K562 (cell line): Measurements from ENCODE around the gene CDC42EP5. TPM values are rescaled to one million over a fixed set of nuclear protein-coding genes. Genes with fewer than 3 reads are reported as not detected.
"Not testable (repeated sequence)": the region's sequence is repeated elsewhere in the genome, so short reads cannot be mapped to it uniquely, and the experiment has no call there.

Experiments used
- ATAC-seq: fragments of 200-7000 bp; cut with Tn5 transposase; 3 replicates; pipeline ENCODE4 v1.9.1; 2020; ENCODE audit warnings: moderate library complexity
- BruUV-seq: library from RNA; stranded (reverse); fragments of 400-500 nt; replicated peaks from 2 replicates; lab custom pipeline; 2021; lab: Mats Ljungman, UMichigan
- CTCF ChIA-PET: fragments of 300-600 bp; formaldehyde crosslinking; extraction: SDS; loops from one replicate; lab custom pipeline; 2021; ENCODE audit warnings: low intra/inter-chr PET ratio; lab: Yijun Ruan, JAX
- POLR2A ChIA-PET: fragments of 300-600, 350-650 bp; sonication (Branson Sonifier 250); formaldehyde crosslinking; extraction: SDS; loops from one replicate; lab custom pipeline; 2021; ENCODE audit warnings: antibody characterized with exemption, inconsistent platforms; lab: Yijun Ruan, JAX
- DNase-seq, 4 experiments: peaks; one replicate each; pipeline versions ENCODE4 v3.0.0 to v3.0.0-alpha.2; 2011 to 2018; ENCODE audit warnings: low spot score in 3 of 4, mixed read lengths in 3 of 4; ENCODE audit errors: extremely low read depth in 1 of 4
- FAIRE-seq: peaks from 2 replicates; lab custom pipeline; 2011; peaks lifted over from hg19 to GRCh38; lab: Jason Lieb, UNC
- H2AFZ ChIP-seq: 2 replicates; pipeline ENCODE4 v1.6.0; 2011; ENCODE audit warnings: low read depth, low read length, control low read depth, inconsistent platforms
- H3K27ac ChIP-seq: fragments of 200-600 bp; 3 replicates; pipeline ENCODE4 v1.8.0; 2011; ENCODE audit warnings: low read depth, mild to moderate bottlenecking, control low read depth, inconsistent platforms, low read length, moderate library complexity, mixed read lengths; ENCODE audit errors: extremely low read depth
- H3K27me3 ChIP-seq, 2 experiments: fragments of 300-600 bp in 1 of 2; 2 replicates in 1 of 2; 3 replicates in 1 of 2; pipeline versions ENCODE4 v1.6.0 to v1.8.0; 2011; ENCODE audit warnings: inconsistent platforms in 2 of 2, low read length in 2 of 2, mild to moderate bottlenecking in 1 of 2, mixed read lengths in 1 of 2, moderate library complexity in 1 of 2; ENCODE audit not compliant: control insufficient read depth in 2 of 2, insufficient read depth in 2 of 2
- H3K36me3 ChIP-seq: fragments of 300-600 bp; 3 replicates; pipeline ENCODE4 v1.8.0; 2011; ENCODE audit warnings: mild to moderate bottlenecking, low read length, inconsistent platforms; ENCODE audit not compliant: control insufficient read depth, insufficient read depth
- H3K4me1 ChIP-seq, 2 experiments: fragments of 200-600 bp in 1 of 2; replicated peaks in 1 of 2; 2 replicates in 1 of 2; 3 replicates in 1 of 2; pipeline versions ENCODE4 v1.5.1 to v1.8.0; 2011; ENCODE audit warnings: inconsistent platforms in 2 of 2, low read length in 2 of 2, mild to moderate bottlenecking in 1 of 2, mixed read lengths in 1 of 2, moderate library complexity in 1 of 2; ENCODE audit not compliant: control insufficient read depth in 2 of 2, insufficient read depth in 2 of 2
- H3K4me2 ChIP-seq: 2 replicates; pipeline ENCODE4 v1.6.1; 2011; ENCODE audit warnings: low read length, control low read depth, inconsistent platforms, mixed read lengths; ENCODE audit not compliant: insufficient read depth
- H3K4me3 ChIP-seq: fragments of 200-600 bp; sonication (generic), shearing (Covaris generic); 2 replicates; pipeline ENCODE4 v1.5.1; 2016; ENCODE audit warnings: control low read depth, inconsistent platforms
- H3K79me2 ChIP-seq: fragments of 200-600 bp; 3 replicates; pipeline ENCODE4 v1.8.0; 2011; ENCODE audit warnings: low read length, inconsistent platforms; ENCODE audit not compliant: control insufficient read depth, insufficient read depth
- H3K9ac ChIP-seq, 2 experiments: 2 replicates each; pipeline versions ENCODE4 v1.6.0 to v1.6.1; 2011; ENCODE audit warnings: low read depth in 2 of 2, low read length in 2 of 2, control low read depth in 1 of 2, inconsistent platforms in 1 of 2, mild to moderate bottlenecking in 1 of 2, mixed read lengths in 1 of 2; ENCODE audit not compliant: insufficient read depth in 1 of 2
- H3K9me1 ChIP-seq: one replicate; pipeline ENCODE4 v1.6.0; 2011; ENCODE audit warnings: inconsistent platforms, mild to moderate bottlenecking, low read length, moderate library complexity; ENCODE audit not compliant: control insufficient read depth, insufficient read depth
- H3K9me3 ChIP-seq: replicated peaks from 2 replicates; pipeline ENCODE4 v1.5.1; 2011; ENCODE audit warnings: low read depth, low read length, inconsistent platforms; ENCODE audit not compliant: control insufficient read depth, insufficient read depth
- H4K20me1 ChIP-seq: replicated peaks from 2 replicates; pipeline ENCODE4 v1.6.1; 2011; ENCODE audit warnings: low read length, inconsistent platforms, mixed read lengths; ENCODE audit not compliant: control insufficient read depth, insufficient read depth
- BCL6 ChIP-seq: fragments of 250-450 bp; sonication (Bioruptor Pico); IDR thresholded peaks from 2 replicates; pipeline ENCODE4 v1.4.0; 2020
- CHCHD3 ChIP-seq: fragments of 250-450 bp; sonication (Bioruptor Pico); IDR thresholded peaks from 2 replicates; pipeline ENCODE4 v2.1.2; 2022; ENCODE audit warnings: mild to moderate bottlenecking
- MYBL2 ChIP-seq, 2 experiments: fragments of 450-650 bp in 1 of 2; sonication (generic) in 1 of 2; formaldehyde crosslinking in 1 of 2; IDR thresholded peaks; 2 replicates each; pipeline versions ENCODE4 v1.6.1 to v1.8.1; 2017 to 2022; ENCODE audit warnings: borderline replicate concordance in 1 of 2, inconsistent platforms in 1 of 2, low read depth in 1 of 2, mild to moderate bottlenecking in 1 of 2, missing genetic modification reagents in 1 of 2, moderate library complexity in 1 of 2
- RBM17 ChIP-seq: fragments of 200-400 bp; formaldehyde crosslinking; IDR thresholded peaks from 2 replicates; pipeline ENCODE4 v1.6.1; 2017; ENCODE audit warnings: low read depth, mild to moderate bottlenecking, low read length, borderline replicate concordance
- RFX5 ChIP-seq: IDR thresholded peaks from 2 replicates; pipeline ENCODE4 v1.6.1; 2011; ENCODE audit warnings: low read depth, mild to moderate bottlenecking, improper control_type of control experiment, low read length
- RFX7 ChIP-seq: fragments of 250-450 bp; sonication (Bioruptor Pico); IDR thresholded peaks from 2 replicates; pipeline ENCODE4 v1.5.1; 2021; ENCODE audit warnings: mild to moderate bottlenecking
- SIN3B ChIP-seq: fragments of 450-650 bp; IDR thresholded peaks from 2 replicates; pipeline ENCODE4 v1.6.1; 2017; ENCODE audit warnings: low read depth, mild to moderate bottlenecking, moderate library complexity
- ZNF316 ChIP-seq: fragments of 450-650 bp; IDR thresholded peaks from 2 replicates; pipeline ENCODE4 v1.6.1; 2016
- WGBS: fragments of 100-300 bp; shearing (Covaris generic); methylation state at CpG from one replicate; pipeline ENCODE4 v1.1.6; 2016; ENCODE audit warnings: low coverage, mixed read lengths; ENCODE audit not compliant: insufficient coverage; ENCODE audit errors: missing lambda C conversion rate; 5-methylcytosine and 5-hydroxymethylcytosine counted together
- in situ Hi-C: fragments of 300-500 bp; cut with MboI; formaldehyde crosslinking; loops from 4 replicates; pipeline ENCODE4 v1.15.0; 2018; ENCODE audit warnings: inconsistent platforms, mixed read lengths
- intact Hi-C: fragments of 100-400 bp; cut with micrococcal nuclease; formaldehyde crosslinking; loops from 2 replicates; pipeline ENCODE4 v1.14.2; 2022
- polyA plus RNA-seq, 8 experiments: library from polyadenylated mRNA; depleted of rRNA in 4 of 8; stranded (reverse) in 5 of 8; unstranded in 3 of 8; fragments of >200 nt; fragmentation: Nextera tagmentation in 2 of 8; fragmentation: Illumina TruSeq in 1 of 8; extraction: Ambion mirVana in 2 of 8; extraction: Trizol in 1 of 8; gene quantifications; 2 replicates each; pipeline versions ENCODE4 v1.2.1 to v1.2.3, GENCODE V29; 2011 to 2014; ENCODE audit warnings: inconsistent platforms in 1 of 8, missing spikeins in 1 of 8
- total RNA-seq, 7 experiments: library from RNA; depleted of rRNA in 6 of 7; stranded (reverse); fragments of >200 nt in 6 of 7; fragmentation: Illumina TruSeq in 2 of 7; extraction: Trizol in 2 of 7; gene quantifications; 2 replicates each; pipeline versions ENCODE4 v1.2.1 to v1.2.3, GENCODE V29; 2011 to 2021; ENCODE audit warnings: low replicate concordance in 1 of 7
- TF ChIP-seq, protein P1 (sequence below), 3 experiments: IDR thresholded peaks in 2 of 3; conservative IDR thresholded peaks in 1 of 3; 2 replicates each; pipeline ENCODE4 v1.5.1; 2011 to 2012; ENCODE audit warnings: low read length in 3 of 3, mild to moderate bottlenecking in 3 of 3, control low read depth in 2 of 3, improper control_type of control experiment in 1 of 3, inconsistent platforms in 1 of 3, low read depth in 1 of 3, mixed read lengths in 1 of 3, moderate library complexity in 1 of 3; ENCODE audit not compliant: insufficient read depth in 2 of 3
- TF ChIP-seq, protein P2 (sequence below): fragments of 250-450 bp; sonication (Bioruptor Pico); IDR thresholded peaks from 2 replicates; pipeline ENCODE4 v1.9.0; 2021; ENCODE audit warnings: mild to moderate bottlenecking, inconsistent platforms

Gene CDC42EP5
- total and polyA plus RNA-seq, 9 of the 15 experiments (the other 6 are each of a cell fraction or from before 2014, with no cell fraction given), result 0.15 to 0.38 TPM; not detected in 7

DNA sequence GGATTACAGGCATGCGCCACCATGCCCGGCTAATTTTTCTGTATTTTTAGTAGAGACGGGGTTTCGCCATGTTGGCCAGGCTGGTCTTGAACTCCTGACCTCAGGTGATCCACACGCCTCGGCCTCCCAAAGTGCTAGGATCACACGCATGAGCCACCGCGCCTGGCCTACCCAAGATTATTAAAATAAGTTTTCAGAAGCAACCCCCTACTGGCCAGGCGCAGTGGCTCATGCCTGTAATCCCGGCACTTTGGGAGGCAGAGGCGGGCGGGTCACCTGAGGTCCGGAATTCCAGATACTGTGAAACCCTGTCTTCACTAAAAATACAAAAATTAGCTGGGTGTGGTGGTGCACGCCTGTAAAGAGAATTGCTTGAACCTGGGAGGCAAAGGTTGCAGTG, 26.7 kb downstream of the CDC42EP5 start:
- Histone ChIP-seq H3K36me3 (peaks cover 41% of the 10 kb centered on the region), H3K4me1 (peaks cover 15 to 22% of the 10 kb centered on the region in 2 experiments; a peak in 4 of 5 replicates), H4K20me1 (peaks cover 15% of the 10 kb centered on the region), H3K79me2 (peaks cover 51% of the 10 kb centered on the region)
- 86% methylated on average over 15 of the region's 15 CpGs for WGBS
- CTCF ChIA-PET, H2AFZ ChIP-seq, POLR2A ChIA-PET, H3K9me1 ChIP-seq, DNase-seq, intact Hi-C loops, H3K27me3 ChIP-seq, FAIRE-seq, H3K27ac ChIP-seq, H3K4me2 ChIP-seq, H3K4me3 ChIP-seq, H3K9ac ChIP-seq, ATAC-seq, BruUV-seq, H3K9me3 ChIP-seq, in situ Hi-C loops: not testable (repeated sequence)
- TF ChIP-seq, protein P1, sequence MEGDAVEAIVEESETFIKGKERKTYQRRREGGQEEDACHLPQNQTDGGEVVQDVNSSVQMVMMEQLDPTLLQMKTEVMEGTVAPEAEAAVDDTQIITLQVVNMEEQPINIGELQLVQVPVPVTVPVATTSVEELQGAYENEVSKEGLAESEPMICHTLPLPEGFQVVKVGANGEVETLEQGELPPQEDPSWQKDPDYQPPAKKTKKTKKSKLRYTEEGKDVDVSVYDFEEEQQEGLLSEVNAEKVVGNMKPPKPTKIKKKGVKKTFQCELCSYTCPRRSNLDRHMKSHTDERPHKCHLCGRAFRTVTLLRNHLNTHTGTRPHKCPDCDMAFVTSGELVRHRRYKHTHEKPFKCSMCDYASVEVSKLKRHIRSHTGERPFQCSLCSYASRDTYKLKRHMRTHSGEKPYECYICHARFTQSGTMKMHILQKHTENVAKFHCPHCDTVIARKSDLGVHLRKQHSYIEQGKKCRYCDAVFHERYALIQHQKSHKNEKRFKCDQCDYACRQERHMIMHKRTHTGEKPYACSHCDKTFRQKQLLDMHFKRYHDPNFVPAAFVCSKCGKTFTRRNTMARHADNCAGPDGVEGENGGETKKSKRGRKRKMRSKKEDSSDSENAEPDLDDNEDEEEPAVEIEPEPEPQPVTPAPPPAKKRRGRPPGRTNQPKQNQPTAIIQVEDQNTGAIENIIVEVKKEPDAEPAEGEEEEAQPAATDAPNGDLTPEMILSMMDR (IDR thresholded peaks at IDR 0.05 in 2 of 3, conservative IDR thresholded peaks at IDR 0.05 in 1 of 3; ENCODE audit: insufficient read depth in 2 of 3, low read depth in 1 of 3, low read length in 3 of 3), result peak in 1 of 3 experiments; percentile 9; a peak in 1 of 6 replicates

DNA sequence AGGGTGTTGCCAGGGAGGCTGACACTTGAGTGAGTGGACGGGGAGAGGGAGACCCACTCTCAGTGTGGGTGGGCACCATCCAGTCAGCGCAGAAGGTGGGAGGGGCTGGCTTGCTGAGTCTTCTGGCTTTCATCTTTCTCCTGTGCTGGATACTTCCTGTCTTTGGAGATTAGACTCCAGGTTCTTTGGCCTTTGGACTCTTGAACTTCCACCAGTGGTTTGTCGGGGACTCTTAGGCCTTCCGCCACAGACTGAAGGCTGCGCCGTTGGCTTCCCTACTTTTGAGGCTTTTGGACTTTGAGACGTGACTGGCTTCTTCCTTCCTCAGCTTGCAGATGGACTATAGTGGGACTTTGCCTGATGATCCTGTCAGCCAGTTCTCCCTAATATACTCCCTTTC, 28.4 kb downstream of the CDC42EP5 start:
- H3K27ac ChIP-seq, result no peak overlapping the region
- FAIRE-seq (no peak), DNase-seq (no peak), ATAC-seq (no peak)
- in situ Hi-C loops (no loop called here), intact Hi-C loops (no loop called here)
- no TSS peak for BruUV-seq
- H3K36me3 ChIP-seq, result peaks cover 36% of the 10 kb centered on the region
- H3K9me3 ChIP-seq, result no peaks in the 10 kb centered on the region
- ChIA-PET POLR2A (no interaction called here), CTCF (no interaction called here)
- peaks cover 3% of the 10 kb centered on the region; the same call in 1 of the 2 replicates for H4K20me1 ChIP-seq
- H3K4me2 ChIP-seq, result no peak overlapping the region
- H3K9ac ChIP-seq, result no peak overlapping the region
- H3K27me3 ChIP-seq, result no peaks in the 10 kb centered on the region
- TF ChIP-seq MYBL2 (IDR thresholded peaks at IDR 0.05; ENCODE audit: low read depth) (no peak), MYBL2 (CRISPR knock-in tag; IDR thresholded peaks at IDR 0.05; ENCODE audit: borderline replicate concordance) (no peak), RFX7 (CRISPR knock-in tag) (no peak), SIN3B (no peak), ZNF316 (no peak), RBM17 (no peak), BCL6 (CRISPR knock-in tag) (no peak), RFX5 (no peak), CHCHD3 (CRISPR knock-in tag) (no peak)
- TF ChIP-seq, protein P2, sequence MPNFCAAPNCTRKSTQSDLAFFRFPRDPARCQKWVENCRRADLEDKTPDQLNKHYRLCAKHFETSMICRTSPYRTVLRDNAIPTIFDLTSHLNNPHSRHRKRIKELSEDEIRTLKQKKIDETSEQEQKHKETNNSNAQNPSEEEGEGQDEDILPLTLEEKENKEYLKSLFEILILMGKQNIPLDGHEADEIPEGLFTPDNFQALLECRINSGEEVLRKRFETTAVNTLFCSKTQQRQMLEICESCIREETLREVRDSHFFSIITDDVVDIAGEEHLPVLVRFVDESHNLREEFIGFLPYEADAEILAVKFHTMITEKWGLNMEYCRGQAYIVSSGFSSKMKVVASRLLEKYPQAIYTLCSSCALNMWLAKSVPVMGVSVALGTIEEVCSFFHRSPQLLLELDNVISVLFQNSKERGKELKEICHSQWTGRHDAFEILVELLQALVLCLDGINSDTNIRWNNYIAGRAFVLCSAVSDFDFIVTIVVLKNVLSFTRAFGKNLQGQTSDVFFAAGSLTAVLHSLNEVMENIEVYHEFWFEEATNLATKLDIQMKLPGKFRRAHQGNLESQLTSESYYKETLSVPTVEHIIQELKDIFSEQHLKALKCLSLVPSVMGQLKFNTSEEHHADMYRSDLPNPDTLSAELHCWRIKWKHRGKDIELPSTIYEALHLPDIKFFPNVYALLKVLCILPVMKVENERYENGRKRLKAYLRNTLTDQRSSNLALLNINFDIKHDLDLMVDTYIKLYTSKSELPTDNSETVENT (CRISPR knock-in tag), result no peak
- H3K4me3 ChIP-seq, result no peak overlapping the region
- no peaks in the 10 kb centered on the region for H3K9me1 ChIP-seq
- H2AFZ ChIP-seq, result no peak overlapping the region
- peaks cover 8 to 12% of the 10 kb centered on the region in 2 experiments; a peak in 4 of 5 replicates for H3K4me1 ChIP-seq
- 88% methylated on average over 6 of the region's 7 CpGs for WGBS
- peaks cover 35% of the 10 kb centered on the region for H3K79me2 ChIP-seq
